IMR-90 (cell line): Measurements from ENCODE around the gene NETO2. TPM values are rescaled to one million over a fixed set of nuclear protein-coding genes. Genes with fewer than 3 reads are reported as not detected.

ENCODE experiments used
- ATAC-seq: fragments of 200-7000 bp; cut with Tn5 transposase; 2 replicates; pipeline ENCODE4 v1.9.1; 2020; ENCODE audit warnings: low read depth, mild to moderate bottlenecking, moderate library complexity
- BruUV-seq: library from RNA; stranded (reverse); fragments of 400-500 nt; replicated peaks from 2 replicates; lab custom pipeline; 2021; lab: Mats Ljungman, UMichigan
- CTCF ChIA-PET: fragments of 300-600 bp; formaldehyde crosslinking; extraction: SDS; loops from one replicate; lab custom pipeline; 2021; ENCODE audit warnings: antibody characterized with exemption; lab: Yijun Ruan, JAX
- POLR2A ChIA-PET: fragments of 300-600 bp; sonication (Branson Sonifier 250); formaldehyde crosslinking; loops from one replicate; lab custom pipeline; 2022; ENCODE audit warnings: antibody characterized with exemption; ENCODE audit not compliant: unreplicated experiment; lab: Charles Lee
- DNase-seq: peaks from one replicate; pipeline ENCODE4 v3.0.0; 2013
- H2AFZ ChIP-seq: replicated peaks from 2 replicates; pipeline ENCODE3; 2013; ENCODE audit warnings: low read length, mild to moderate bottlenecking; ENCODE audit not compliant: poor library complexity
- H2AK5ac ChIP-seq: 2 replicates; pipeline ENCODE4 v1.6.1; 2013; ENCODE audit warnings: low read depth, low read length, inconsistent platforms
- H2AK9ac ChIP-seq: replicated peaks from 2 replicates; pipeline ENCODE3; 2013; ENCODE audit warnings: mild to moderate bottlenecking, low read depth, low read length, moderate library complexity; ENCODE audit not compliant: poor library complexity
- H2BK120ac ChIP-seq: 2 replicates; pipeline ENCODE4 v1.6.1; 2013; ENCODE audit warnings: low read depth, low read length, inconsistent platforms
- H2BK15ac ChIP-seq: 3 replicates; pipeline ENCODE4 v1.6.1; 2013; ENCODE audit warnings: low read depth, low read length, inconsistent platforms
- H2BK20ac ChIP-seq: 2 replicates; pipeline ENCODE4 v1.6.1; 2013; ENCODE audit warnings: low read depth, mild to moderate bottlenecking, inconsistent platforms, low read length, moderate library complexity
- H2BK5ac ChIP-seq: 2 replicates; pipeline ENCODE4 v1.6.1; 2013; ENCODE audit warnings: mild to moderate bottlenecking, low read depth, low read length, inconsistent platforms; ENCODE audit not compliant: poor library complexity, severe bottlenecking
- H3K14ac ChIP-seq: replicated peaks from 2 replicates; pipeline ENCODE4 v1.6.1; 2013; ENCODE audit warnings: low read depth, low read length, inconsistent platforms
- H3K18ac ChIP-seq: 2 replicates; pipeline ENCODE4 v1.6.1; 2013; ENCODE audit warnings: low read depth, low read length, control low read depth
- H3K23ac ChIP-seq: 2 replicates; pipeline ENCODE4 v1.6.1; 2013; ENCODE audit warnings: low read depth, low read length, inconsistent platforms
- H3K27ac ChIP-seq: 2 replicates; pipeline ENCODE4 v1.5.1; 2013; ENCODE audit warnings: mild to moderate bottlenecking, control low read depth, low read length; ENCODE audit not compliant: insufficient read depth
- H3K27me3 ChIP-seq: 2 replicates; pipeline ENCODE4 v1.6.1; 2013; ENCODE audit warnings: low read length; ENCODE audit not compliant: control insufficient read depth, insufficient read depth
- H3K36me3 ChIP-seq: 2 replicates; pipeline ENCODE4 v1.6.1; 2013; ENCODE audit warnings: low read length, mixed read lengths; ENCODE audit not compliant: control insufficient read depth, insufficient read depth
- H3K4ac ChIP-seq: 2 replicates; pipeline ENCODE4 v1.6.1; 2013; ENCODE audit warnings: low read depth, low read length, inconsistent platforms
- H3K4me1 ChIP-seq: 2 replicates; pipeline ENCODE4 v1.6.1; 2013; ENCODE audit warnings: low read length, mixed read lengths; ENCODE audit not compliant: control insufficient read depth, insufficient read depth
- H3K4me2 ChIP-seq: 2 replicates; pipeline ENCODE4 v1.6.1; 2013; ENCODE audit warnings: low read depth, mild to moderate bottlenecking, control low read depth, low read length, moderate library complexity
- H3K4me3 ChIP-seq: 2 replicates; pipeline ENCODE4 v1.5.1; 2013; ENCODE audit warnings: low read depth, mild to moderate bottlenecking, control low read depth, low read length, moderate library complexity; ENCODE audit not compliant: insufficient read depth
- H3K56ac ChIP-seq: 2 replicates; pipeline ENCODE4 v1.6.1; 2013; ENCODE audit warnings: low read length, inconsistent platforms; ENCODE audit not compliant: insufficient read depth; ENCODE audit errors: extremely low read depth
- H3K79me1 ChIP-seq, 2 experiments: 2 replicates each; pipeline ENCODE4 v1.6.1; 2013; ENCODE audit warnings: low read length in 2 of 2, inconsistent platforms in 1 of 2, low read depth in 1 of 2
- H3K9ac ChIP-seq: 2 replicates; pipeline ENCODE4 v1.6.1; 2013; ENCODE audit warnings: low read depth, low read length, control low read depth
- H3K9me1 ChIP-seq: 2 replicates; pipeline ENCODE4 v1.6.1; 2013; ENCODE audit warnings: low read length, inconsistent platforms; ENCODE audit not compliant: insufficient read depth
- H3K9me3 ChIP-seq: 2 replicates; pipeline ENCODE4 v1.6.1; 2013; ENCODE audit warnings: low read length; ENCODE audit not compliant: control insufficient read depth, insufficient read depth
- H4K20me1 ChIP-seq: 2 replicates; pipeline ENCODE4 v1.6.1; 2013; ENCODE audit warnings: low read length, inconsistent platforms; ENCODE audit not compliant: insufficient read depth
- H4K5ac ChIP-seq: 2 replicates; pipeline ENCODE4 v1.6.1; 2013; ENCODE audit warnings: mild to moderate bottlenecking, low read depth, low read length, control low read depth
- H4K8ac ChIP-seq, 2 experiments: 2 replicates each; pipeline ENCODE4 v1.6.1; 2013; ENCODE audit warnings: low read depth in 2 of 2, low read length in 2 of 2, control low read depth in 1 of 2, inconsistent platforms in 1 of 2
- H4K91ac ChIP-seq: 2 replicates; pipeline ENCODE4 v1.6.1; 2013; ENCODE audit warnings: low read depth, low read length, inconsistent platforms; ENCODE audit not compliant: insufficient read depth
- BHLHE40 ChIP-seq: fragments of 150-350 bp; IDR thresholded peaks from 2 replicates; pipeline ENCODE4 v1.6.1; 2016; ENCODE audit warnings: mild to moderate bottlenecking, low read depth, low read length
- CEBPB ChIP-seq: IDR thresholded peaks from 2 replicates; pipeline ENCODE4 v1.6.1; 2012; ENCODE audit warnings: low read depth, low read length, improper control_type of control experiment
- CHD1 ChIP-seq: IDR thresholded peaks from 2 replicates; pipeline ENCODE4 v1.6.1; 2012; ENCODE audit warnings: low read depth, low read length, improper control_type of control experiment
- FOS ChIP-seq: fragments of 150-350 bp; IDR thresholded peaks from 2 replicates; pipeline ENCODE4 v1.6.1; 2016; ENCODE audit warnings: low read depth, low read length
- MAFK ChIP-seq: IDR thresholded peaks from 2 replicates; pipeline ENCODE4 v1.6.1; 2012; ENCODE audit warnings: low read depth, low read length, improper control_type of control experiment
- MAZ ChIP-seq: IDR thresholded peaks from 2 replicates; pipeline ENCODE4 v1.6.1; 2012; ENCODE audit warnings: low read depth, mild to moderate bottlenecking, low read length, improper control_type of control experiment, moderate library complexity, borderline replicate concordance
- MXI1 ChIP-seq: IDR thresholded peaks from 2 replicates; pipeline ENCODE4 v1.6.1; 2012; ENCODE audit warnings: low read depth, mild to moderate bottlenecking, low read length, moderate library complexity, borderline replicate concordance
- NFE2L2 ChIP-seq: fragments of 150-350 bp; IDR thresholded peaks from 2 replicates; pipeline ENCODE4 v1.6.1; 2016; ENCODE audit warnings: low read depth, mild to moderate bottlenecking, low read length
- POLR2A ChIP-seq: IDR thresholded peaks from 2 replicates; pipeline ENCODE4 v1.6.1; 2012; ENCODE audit warnings: mild to moderate bottlenecking, low read depth, low read length
- RAD21 ChIP-seq: IDR thresholded peaks from 2 replicates; pipeline ENCODE4 v1.6.1; 2012; ENCODE audit warnings: low read length, improper control_type of control experiment
- RCOR1 ChIP-seq: IDR thresholded peaks from 2 replicates; pipeline ENCODE4 v1.6.1; 2012; ENCODE audit warnings: mild to moderate bottlenecking, low read length, improper control_type of control experiment; ENCODE audit not compliant: insufficient replicate concordance
- RFX5 ChIP-seq: IDR thresholded peaks from 2 replicates; pipeline ENCODE4 v1.8.0; 2012; ENCODE audit warnings: low read depth, mild to moderate bottlenecking, low read length, moderate library complexity
- SMC3 ChIP-seq: fragments of 150-350 bp; IDR thresholded peaks from 2 replicates; pipeline ENCODE4 v1.6.1; 2016; ENCODE audit warnings: low read depth, mild to moderate bottlenecking, antibody characterized with exemption, low read length, moderate library complexity
- WGBS, 2 experiments: methylation state at CpG; one replicate each; pipeline versions ENCODE4 v1.1.5 to v1.1.7; 2013; ENCODE audit warnings: missing lambda C conversion rate in 2 of 2; ENCODE audit not compliant: insufficient read length in 1 of 2; ENCODE audit errors: extremely low coverage in 2 of 2; 5-methylcytosine and 5-hydroxymethylcytosine counted together
- dilution Hi-C: fragments of 300-500 bp; cut with HindIII; formaldehyde crosslinking; loops from one replicate; pipeline ENCODE4 v1.14.3; 2018; ENCODE audit warnings: low sequenced_read_pairs; ENCODE audit not compliant: unreplicated experiment
- in situ Hi-C: fragments of 300-500 bp; cut with MboI; formaldehyde crosslinking; loops from 3 replicates; pipeline ENCODE4 v1.14.3; 2019; ENCODE audit warnings: low sequenced_read_pairs, inconsistent platforms, mixed read lengths
- intact Hi-C: fragments of 100-400 bp; cut with micrococcal nuclease; formaldehyde crosslinking; loops from 2 replicates; pipeline ENCODE4 v1.10.0; 2022
- polyA plus RNA-seq, 3 experiments: library from polyadenylated mRNA; depleted of rRNA; stranded (reverse); fragments of >200 nt; gene quantifications; 2 replicates each; pipeline ENCODE4 v1.2.3, GENCODE V29; 2012; ENCODE audit warnings: low replicate concordance in 1 of 3
- total RNA-seq: library from RNA; depleted of rRNA; stranded (reverse); fragments of >200 nt; gene quantifications from 2 replicates; pipeline ENCODE4 v1.2.3, GENCODE V29; 2012
- TF ChIP-seq, protein P1 (sequence below): fragments of 150-350 bp; IDR thresholded peaks from 2 replicates; pipeline ENCODE4 v1.6.1; 2016; ENCODE audit warnings: low read depth, mild to moderate bottlenecking, low read length, moderate library complexity, borderline replicate concordance
- TF ChIP-seq, protein P2 (sequence below): conservative IDR thresholded peaks from 2 replicates; pipeline ENCODE4 v1.5.1; 2012; ENCODE audit warnings: mild to moderate bottlenecking, low read depth, low read length, improper control_type of control experiment
- TF ChIP-seq, protein P3 (sequence below): fragments of 150-350 bp; IDR thresholded peaks from 2 replicates; pipeline ENCODE4 v1.6.1; 2017; ENCODE audit warnings: mild to moderate bottlenecking, antibody characterized with exemption, low read length, low read depth

NETO2 gene
- total and polyA plus RNA-seq, 2 of the 4 experiments (the other 2 are of a cell fraction), result 38.5 to 39.3 TPM

DNA sequence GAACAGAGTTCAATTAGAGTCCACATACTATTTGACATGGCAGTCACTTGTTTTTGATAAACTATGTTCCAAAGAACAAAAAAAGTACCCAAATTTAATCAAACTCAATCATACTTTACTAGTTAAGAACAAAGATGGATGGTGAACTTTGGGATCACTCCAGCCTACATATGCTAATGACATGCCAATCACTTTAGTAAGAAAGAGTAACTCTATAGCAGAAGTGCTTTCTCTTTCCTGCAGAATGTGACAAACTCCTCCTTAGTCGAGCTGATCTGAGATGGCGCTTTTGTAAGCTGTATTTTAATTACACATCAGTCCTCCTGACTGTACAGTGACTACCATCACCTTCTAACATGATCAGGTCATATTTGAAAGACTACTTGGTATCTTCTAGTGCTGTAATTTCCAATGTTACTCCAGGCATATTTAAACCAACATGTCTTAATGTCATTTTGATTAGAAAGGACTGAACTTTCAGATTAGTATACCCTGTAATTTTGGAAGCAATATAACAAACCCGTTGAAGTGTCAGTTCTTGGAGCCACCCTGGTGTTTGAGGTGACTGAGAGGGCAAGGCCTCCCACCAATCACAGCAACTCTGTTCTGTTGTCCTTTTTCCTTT is 4.1 kb downstream of the NETO2 start:
- Histone ChIP-seq H2AK9ac (no peak overlapping the region), H3K9ac (no peak overlapping the region), H3K4ac (no peak overlapping the region), H3K18ac (no peak overlapping the region), H4K91ac (no peak overlapping the region), H3K14ac (0 out of 2 replicates have a peak overlapping the region, but pooled peaks have one; percentile 7), H3K9me3 (no peaks in the 10 kb centered on the region), H3K9me1 (peaks cover 2% of the 10 kb centered on the region; the same call in 1 of the 2 replicates), H3K36me3 (no peaks in the 10 kb centered on the region), H3K4me2 (no peak overlapping the region), H2AK5ac (no peak overlapping the region), H2BK120ac (no peak overlapping the region), H3K4me1 (no peaks in the 10 kb centered on the region), H4K8ac (no peak overlapping the region), H2BK15ac (no peak overlapping the region), H3K4me3 (no peak overlapping the region), H3K79me1 (peaks cover 9 to 26% of the 10 kb centered on the region in 2 experiments), H2BK5ac (no peak overlapping the region), H3K23ac (no peak overlapping the region; the same call in 1 of the 2 replicates), H2AFZ (no peak overlapping the region), H3K56ac (no peak overlapping the region), H4K20me1 (no peaks in the 10 kb centered on the region), H4K5ac (no peak overlapping the region), H3K27ac (no peak overlapping the region), H3K27me3 (no peaks in the 10 kb centered on the region), H2BK20ac (no peak overlapping the region)
- TF ChIP-seq FOS (no peak), RFX5 (no peak), CEBPB (no peak), BHLHE40 (no peak), MXI1 (no peak), POLR2A (no peak), MAZ (no peak), NFE2L2 (no peak), SMC3 (no peak), MAFK (no peak), RCOR1 (no peak), RAD21 (no peak), CHD1 (no peak)
- TF ChIP-seq, protein P1, sequence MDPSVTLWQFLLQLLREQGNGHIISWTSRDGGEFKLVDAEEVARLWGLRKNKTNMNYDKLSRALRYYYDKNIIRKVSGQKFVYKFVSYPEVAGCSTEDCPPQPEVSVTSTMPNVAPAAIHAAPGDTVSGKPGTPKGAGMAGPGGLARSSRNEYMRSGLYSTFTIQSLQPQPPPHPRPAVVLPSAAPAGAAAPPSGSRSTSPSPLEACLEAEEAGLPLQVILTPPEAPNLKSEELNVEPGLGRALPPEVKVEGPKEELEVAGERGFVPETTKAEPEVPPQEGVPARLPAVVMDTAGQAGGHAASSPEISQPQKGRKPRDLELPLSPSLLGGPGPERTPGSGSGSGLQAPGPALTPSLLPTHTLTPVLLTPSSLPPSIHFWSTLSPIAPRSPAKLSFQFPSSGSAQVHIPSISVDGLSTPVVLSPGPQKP, result no peak
- TF ChIP-seq, protein P2, sequence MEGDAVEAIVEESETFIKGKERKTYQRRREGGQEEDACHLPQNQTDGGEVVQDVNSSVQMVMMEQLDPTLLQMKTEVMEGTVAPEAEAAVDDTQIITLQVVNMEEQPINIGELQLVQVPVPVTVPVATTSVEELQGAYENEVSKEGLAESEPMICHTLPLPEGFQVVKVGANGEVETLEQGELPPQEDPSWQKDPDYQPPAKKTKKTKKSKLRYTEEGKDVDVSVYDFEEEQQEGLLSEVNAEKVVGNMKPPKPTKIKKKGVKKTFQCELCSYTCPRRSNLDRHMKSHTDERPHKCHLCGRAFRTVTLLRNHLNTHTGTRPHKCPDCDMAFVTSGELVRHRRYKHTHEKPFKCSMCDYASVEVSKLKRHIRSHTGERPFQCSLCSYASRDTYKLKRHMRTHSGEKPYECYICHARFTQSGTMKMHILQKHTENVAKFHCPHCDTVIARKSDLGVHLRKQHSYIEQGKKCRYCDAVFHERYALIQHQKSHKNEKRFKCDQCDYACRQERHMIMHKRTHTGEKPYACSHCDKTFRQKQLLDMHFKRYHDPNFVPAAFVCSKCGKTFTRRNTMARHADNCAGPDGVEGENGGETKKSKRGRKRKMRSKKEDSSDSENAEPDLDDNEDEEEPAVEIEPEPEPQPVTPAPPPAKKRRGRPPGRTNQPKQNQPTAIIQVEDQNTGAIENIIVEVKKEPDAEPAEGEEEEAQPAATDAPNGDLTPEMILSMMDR, result no peak
- TF ChIP-seq, protein P3, sequence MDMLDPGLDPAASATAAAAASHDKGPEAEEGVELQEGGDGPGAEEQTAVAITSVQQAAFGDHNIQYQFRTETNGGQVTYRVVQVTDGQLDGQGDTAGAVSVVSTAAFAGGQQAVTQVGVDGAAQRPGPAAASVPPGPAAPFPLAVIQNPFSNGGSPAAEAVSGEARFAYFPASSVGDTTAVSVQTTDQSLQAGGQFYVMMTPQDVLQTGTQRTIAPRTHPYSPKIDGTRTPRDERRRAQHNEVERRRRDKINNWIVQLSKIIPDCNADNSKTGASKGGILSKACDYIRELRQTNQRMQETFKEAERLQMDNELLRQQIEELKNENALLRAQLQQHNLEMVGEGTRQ, result no peak
- POLR2A ChIA-PET, result no interaction called here
- BruUV-seq, result no TSS peak
- intact Hi-C loops (loop anchor here (5.0 to 10.0 kb wide), 7 partner anchors 173 to 1493 kb away; partner anchors contain the start of genes ABCC11 and LONP2), in situ Hi-C loops (loop anchor here (5.0 kb wide), 1 partner anchor 1023 kb away; no protein-coding TSS in a partner anchor), dilution Hi-C loops (no loop called here)
- CTCF ChIA-PET, result no interaction called here
- WGBS, 2 experiments, result no CpG with 5 or more reads among the region's 3 CpGs
- DNase-seq, result peak; percentile 13
- no peak for ATAC-seq
